Thymus (tissue), 11 donors: ENCODE measurements around the gene PLCG1. TPM values are rescaled to one million over a fixed set of nuclear protein-coding genes. Genes with fewer than 3 reads are reported as not detected.

Experiments
- DNase-seq, 9 donors: peaks; one replicate each; pipeline ENCODE4 v3.0.0-alpha.2; 2013; ENCODE audit warnings: low spot score in 9 of 9, low read depth in 6 of 9, missing footprints in 1 of 9
- H3K27ac ChIP-seq, 2 donors: one replicate each; pipeline ENCODE4 v1.5.1; 2013; ENCODE audit warnings: control low read depth in 1 of 2, low read depth in 1 of 2, low read length in 1 of 2, mild to moderate bottlenecking in 1 of 2, moderate library complexity in 1 of 2
- H3K27me3 ChIP-seq, 2 donors: one replicate each; pipeline ENCODE4 v1.5.1; 2013; ENCODE audit warnings: low read length in 1 of 2; ENCODE audit not compliant: control insufficient read depth in 2 of 2, insufficient read depth in 1 of 2
- H3K36me3 ChIP-seq, 2 donors: one replicate each; pipeline ENCODE4 v1.5.1; 2013; ENCODE audit warnings: low read length in 1 of 2, mild to moderate bottlenecking in 1 of 2, moderate library complexity in 1 of 2; ENCODE audit not compliant: control insufficient read depth in 2 of 2, insufficient read depth in 2 of 2
- H3K4me1 ChIP-seq, 2 donors: one replicate each; pipeline ENCODE4 v1.5.1; 2013; ENCODE audit warnings: low read length in 2 of 2; ENCODE audit not compliant: control insufficient read depth in 2 of 2, insufficient read depth in 2 of 2
- H3K4me3 ChIP-seq, 2 donors: one replicate each; pipeline ENCODE4 v1.5.1; 2013; ENCODE audit warnings: low read length in 2 of 2, control low read depth in 1 of 2, mild to moderate bottlenecking in 1 of 2
- H3K9me3 ChIP-seq, 2 donors: one replicate each; pipeline ENCODE4 v1.5.1; 2013; ENCODE audit warnings: low read length in 1 of 2, mild to moderate bottlenecking in 1 of 2; ENCODE audit not compliant: control insufficient read depth in 2 of 2, insufficient read depth in 1 of 2
- WGBS: extraction: QIAGEN DNeasy Blood & Tissue Kit; methylation state at CpG from one replicate; pipeline ENCODE4 v1.1.7; 2013; 5-methylcytosine and 5-hydroxymethylcytosine counted together
- polyA plus RNA-seq: library from polyadenylated mRNA; stranded (reverse); fragments of 200-250 nt; gene quantifications from one replicate; pipeline ENCODE4 v1.2.3, GENCODE V29; 2013
- total RNA-seq: library from RNA; stranded (reverse); fragments of 120-200 nt; gene quantifications from one replicate; pipeline ENCODE4 v1.2.4, GENCODE V29; 2013
- donor health status: healthy.

Gene PLCG1
- total and polyA plus RNA-seq, 2 donors: 103 to 126 TPM

GRCh38 chr20:41173161-41173721 is 35.9 kb downstream of the PLCG1 start:
- peak in 2 of 9 donors; percentile 56 to 60 for DNase-seq
- Histone ChIP-seq H3K9me3 (no peaks in the 10 kb centered on the region), H3K27me3 (no peaks in the 10 kb centered on the region), H3K4me3 (no peak overlapping the region), H3K36me3 (peaks cover 87 to 95% of the 10 kb centered on the region in 2 donors), H3K4me1 (no peaks in the 10 kb centered on the region), H3K27ac (no peak overlapping the region)
- 58% methylated on average over 9 of the region's 9 CpGs for WGBS

GRCh38 chr20:41173791-41174341 is 36.5 kb downstream of the PLCG1 start:
- no peak for DNase-seq
- H3K4me1 ChIP-seq: no peaks in the 10 kb centered on the region
- peaks cover 84 to 91% of the 10 kb centered on the region in 2 donors for H3K36me3 ChIP-seq
- WGBS: 98% methylated on average over 13 of the region's 13 CpGs
- no peak overlapping the region for H3K27ac ChIP-seq
- no peaks in the 10 kb centered on the region for H3K9me3 ChIP-seq
- no peaks in the 10 kb centered on the region for H3K27me3 ChIP-seq
- H3K4me3 ChIP-seq: no peak overlapping the region

GRCh38 chr20:41174373-41174772 is 37.0 kb downstream of the PLCG1 start:
- DNase-seq: no peak
- no peaks in the 10 kb centered on the region for H3K27me3 ChIP-seq
- no peaks in the 10 kb centered on the region for H3K4me1 ChIP-seq
- no peaks in the 10 kb centered on the region for H3K9me3 ChIP-seq
- peaks cover 81 to 91% of the 10 kb centered on the region in 2 donors for H3K36me3 ChIP-seq
- no peak overlapping the region for H3K27ac ChIP-seq
- 97% methylated on average over 10 of the region's 10 CpGs for WGBS
- no peak overlapping the region for H3K4me3 ChIP-seq

GRCh38 chr20:41174782-41175181 is 37.4 kb downstream of the PLCG1 start:
- WGBS: 98% methylated on average over 2 of the region's 2 CpGs
- H3K4me3 ChIP-seq: no peak overlapping the region
- peaks cover 77 to 87% of the 10 kb centered on the region in 2 donors for H3K36me3 ChIP-seq
- no peaks in the 10 kb centered on the region for H3K9me3 ChIP-seq
- no peak for DNase-seq
- H3K27ac ChIP-seq: no peak overlapping the region
- H3K4me1 ChIP-seq: no peaks in the 10 kb centered on the region
- H3K27me3 ChIP-seq: no peaks in the 10 kb centered on the region

GRCh38 chr20:41175201-41175651 is 37.9 kb downstream of the PLCG1 start:
- DNase-seq: no peak
- Histone ChIP-seq H3K27me3 (no peaks in the 10 kb centered on the region), H3K27ac (no peak overlapping the region), H3K9me3 (no peaks in the 10 kb centered on the region), H3K4me3 (no peak overlapping the region), H3K4me1 (no peaks in the 10 kb centered on the region), H3K36me3 (peaks cover 75 to 82% of the 10 kb centered on the region in 2 donors)
- 98% methylated on average over 4 of the region's 4 CpGs for WGBS

- 96% methylated on average over 7 of the region's 7 CpGs for WGBS
- peaks cover 75 to 76% of the 10 kb centered on the region in 2 donors for H3K36me3 ChIP-seq
- H3K4me1 ChIP-seq: no peaks in the 10 kb centered on the region
- DNase-seq: no peak
- peak overlapping the region in 1 of 2 donors; percentile 2 for H3K27ac ChIP-seq
- no peaks in the 10 kb centered on the region for H3K27me3 ChIP-seq
- H3K4me3 ChIP-seq: no peak overlapping the region
- no peaks in the 10 kb centered on the region for H3K9me3 ChIP-seq
These were observed 38.5 kb downstream of the PLCG1 start for GRCh38 chr20:41175727-41176330.

GRCh38 chr20:41176711-41177552 is 39.6 kb downstream of the PLCG1 start:
- WGBS: 97% methylated on average over 8 of the region's 8 CpGs

GRCh38 chr20:41177636-41178035 is 40.3 kb downstream of the PLCG1 start:
- 97% methylated on average over 2 of the region's 2 CpGs for WGBS
- no peaks in the 10 kb centered on the region for H3K4me1 ChIP-seq

More at GRCh38 chr20:41176711-41177552, 39.6 kb downstream of the PLCG1 start:
- no peaks in the 10 kb centered on the region for H3K4me1 ChIP-seq
- no peaks in the 10 kb centered on the region for H3K9me3 ChIP-seq
- no peak for DNase-seq
- H3K4me3 ChIP-seq: no peak overlapping the region
- H3K27ac ChIP-seq: peak overlapping the region in 1 of 2 donors; percentile 61
- peaks cover 66 to 68% of the 10 kb centered on the region in 2 donors for H3K36me3 ChIP-seq
- no peaks in the 10 kb centered on the region for H3K27me3 ChIP-seq

GRCh38 chr20:41178495-41178894 is 41.2 kb downstream of the PLCG1 start:
- Histone ChIP-seq H3K4me1 (no peaks in the 10 kb centered on the region), H3K36me3 (peaks cover 51 to 63% of the 10 kb centered on the region in 2 donors)
- no peak for DNase-seq

More at GRCh38 chr20:41177636-41178035, 40.3 kb downstream of the PLCG1 start:
- Histone ChIP-seq H3K36me3 (peaks cover 59 to 66% of the 10 kb centered on the region in 2 donors), H3K27me3 (no peaks in the 10 kb centered on the region), H3K27ac (no peak overlapping the region), H3K4me3 (no peak overlapping the region), H3K9me3 (no peaks in the 10 kb centered on the region)
- DNase-seq: no peak

More at GRCh38 chr20:41178495-41178894, 41.2 kb downstream of the PLCG1 start:
- no peak overlapping the region for H3K4me3 ChIP-seq
- WGBS: 97% methylated on average over 6 of the region's 6 CpGs
- no peaks in the 10 kb centered on the region for H3K27me3 ChIP-seq
- no peak overlapping the region for H3K27ac ChIP-seq
- no peaks in the 10 kb centered on the region for H3K9me3 ChIP-seq
